HG02840 (cell line): ENCODE measurements around the gene NAT10.

Experiments
- ATAC-seq: cut with Tn5 transposase; IDR thresholded peaks from one replicate; pipeline ENCODE4 v1.9.1; 2021; ENCODE audit warnings: mild to moderate bottlenecking, moderate library complexity, moderate number of reproducible peaks; ENCODE audit not compliant: unreplicated experiment, low FRiP score

The NAT10 gene

GRCh38 chr11:34147581-34147980, 42.2 kb downstream of the NAT10 start:
- no peak for ATAC-seq

GRCh38 chr11:34148504-34149165, 43.2 kb downstream of the NAT10 start:
- ATAC-seq, result no peak

GRCh38 chr11:34149274-34149673, 43.8 kb downstream of the NAT10 start:
- ATAC-seq, result no peak

- no peak for ATAC-seq
Observed at GRCh38 chr11:34149786-34150185, 44.4 kb downstream of the NAT10 start.

- ATAC-seq, result no peak
Observed at GRCh38 chr11:34150494-34151151, 45.2 kb downstream of the NAT10 start.

- no peak for ATAC-seq
Observed at GRCh38 chr11:34151166-34151565, 45.7 kb downstream of the NAT10 start.

GRCh38 chr11:34151916-34152845, 46.8 kb downstream of the NAT10 start:
- ATAC-seq, result no peak

- no peak for ATAC-seq
Observed at GRCh38 chr11:34154059-34154875, 48.8 kb downstream of the NAT10 start.

GRCh38 chr11:34155057-34155756, 49.8 kb downstream of the NAT10 start:
- no peak for ATAC-seq

GRCh38 chr11:34155757-34156062, 50.3 kb downstream of the NAT10 start:
- ATAC-seq, result no peak

GRCh38 chr11:34157163-34157562, 51.7 kb downstream of the NAT10 start:
- ATAC-seq, result no peak

GRCh38 chr11:34158661-34159060, 53.2 kb downstream of the NAT10 start:
- ATAC-seq, result no peak

- ATAC-seq, result no peak
Observed at GRCh38 chr11:34160049-34160721, 54.8 kb downstream of the NAT10 start.

- ATAC-seq, result no peak
Observed at GRCh38 chr11:34160791-34161190, 55.4 kb downstream of the NAT10 start.

GRCh38 chr11:34161361-34161760, 55.9 kb downstream of the NAT10 start:
- no peak for ATAC-seq

GRCh38 chr11:34161812-34162492, 56.5 kb downstream of the NAT10 start:
- no peak for ATAC-seq

GRCh38 chr11:34162493-34162820, 57.0 kb downstream of the NAT10 start:
- ATAC-seq, result no peak

- ATAC-seq, result no peak
Observed at GRCh38 chr11:34162856-34163255, 57.4 kb downstream of the NAT10 start.

- ATAC-seq, result no peak
Observed at GRCh38 chr11:34165121-34165520, 59.7 kb downstream of the NAT10 start.
